CD4-positive, alpha-beta T cell treated with Interleukin-10 for 1 hour (primary cell): ENCODE data around the gene PCNX2.

Experiments used
- DNase-seq: peaks from one replicate; pipeline ENCODE4 v3.0.0-alpha.2; 2020

The PCNX2 gene

DNA sequence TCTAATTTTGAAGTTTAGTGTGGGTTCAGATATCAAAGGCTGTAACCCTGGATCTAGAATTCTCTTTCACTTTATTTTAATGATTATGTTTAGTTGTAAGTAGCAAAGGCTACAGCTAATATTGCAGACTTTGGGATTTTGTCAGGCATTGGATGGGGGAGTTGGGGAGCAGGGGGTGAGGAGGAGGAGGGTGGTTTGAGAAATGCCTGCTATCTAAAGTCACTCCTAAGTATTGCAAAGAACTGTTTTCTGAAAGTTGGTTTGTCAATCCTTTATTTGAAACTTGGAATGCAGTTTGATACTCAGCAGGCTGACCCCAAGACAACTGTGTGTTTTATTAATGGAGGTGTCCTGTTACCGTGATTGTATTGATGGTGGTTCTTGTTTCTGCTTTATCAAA lies 343.9 kb downstream of the PCNX2 start:
- DNase-seq = no peak

DNA sequence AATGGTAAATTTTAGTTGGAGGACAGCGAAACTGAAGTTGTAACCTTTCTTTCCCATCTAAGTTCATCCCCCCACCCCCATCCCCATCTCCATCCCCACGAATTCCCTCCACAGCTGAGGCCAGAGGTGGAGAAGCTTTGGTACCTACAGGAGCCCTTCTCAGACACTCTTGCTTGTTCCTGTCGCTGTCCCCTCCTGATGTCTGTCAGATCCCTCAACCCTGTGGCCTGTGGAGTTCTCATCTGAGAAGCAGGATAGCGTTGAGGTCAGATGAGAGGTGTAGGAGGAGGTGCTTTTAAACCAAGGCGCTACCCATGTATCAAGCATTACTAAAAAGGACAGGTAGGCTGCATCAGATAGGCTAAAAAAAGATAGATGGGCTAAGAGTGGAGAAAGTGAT lies 344.3 kb downstream of the PCNX2 start:
- DNase-seq = peak; percentile 25

DNA sequence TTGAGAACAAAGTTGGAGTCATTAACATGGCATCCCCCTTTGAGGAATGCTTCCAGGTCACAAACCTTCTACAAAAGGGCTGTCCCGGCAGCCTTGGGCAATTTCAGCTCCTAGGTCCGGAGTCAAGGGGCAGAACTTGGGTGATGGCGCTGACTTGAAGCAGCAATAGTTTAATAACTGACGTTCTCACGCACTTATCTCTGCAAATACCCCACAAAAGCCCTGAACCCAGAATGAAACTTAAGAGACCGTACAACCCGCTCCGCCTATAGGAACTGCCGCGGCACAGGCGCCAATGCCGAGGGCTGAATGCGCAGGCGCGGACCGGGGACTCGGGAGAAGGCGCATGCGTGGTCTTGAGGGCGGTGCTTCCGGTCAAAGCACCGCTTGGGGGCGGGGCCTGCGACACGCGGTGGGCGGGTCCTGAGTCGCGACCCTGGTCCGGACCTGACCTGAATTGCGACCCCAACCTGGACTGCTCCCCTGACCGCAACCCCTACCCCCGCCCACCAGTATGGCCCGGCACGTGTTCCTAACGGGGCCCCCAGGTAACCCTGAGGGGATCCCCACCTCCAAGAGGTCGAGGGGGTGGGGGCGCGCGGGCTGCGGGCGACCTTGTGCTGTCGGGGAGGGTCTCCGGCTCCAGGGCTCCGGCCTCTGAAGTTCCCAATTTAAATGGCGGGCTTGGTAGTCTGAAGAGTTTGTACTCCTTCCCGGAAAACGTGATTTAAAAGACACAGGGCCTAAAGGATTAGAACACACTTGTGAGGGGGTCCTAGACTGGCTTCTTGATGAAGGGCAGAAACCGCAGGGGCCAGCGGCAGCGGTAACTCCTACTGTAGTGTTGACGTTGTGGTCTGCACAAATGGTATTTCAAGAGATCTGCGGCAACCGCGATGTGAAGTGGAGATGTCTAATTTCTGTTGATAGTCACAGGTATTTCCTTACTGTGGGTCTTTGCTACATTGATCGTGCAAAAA lies 345.0 kb downstream of the PCNX2 start, which contains the start of gene NTPCR:
NTPCR (plus strand) TSS at position 415 of the 980 bp plus-strand sequence; CDS start at position 515, 100 bp downstream.
- peak; percentile 94 for DNase-seq

DNA sequence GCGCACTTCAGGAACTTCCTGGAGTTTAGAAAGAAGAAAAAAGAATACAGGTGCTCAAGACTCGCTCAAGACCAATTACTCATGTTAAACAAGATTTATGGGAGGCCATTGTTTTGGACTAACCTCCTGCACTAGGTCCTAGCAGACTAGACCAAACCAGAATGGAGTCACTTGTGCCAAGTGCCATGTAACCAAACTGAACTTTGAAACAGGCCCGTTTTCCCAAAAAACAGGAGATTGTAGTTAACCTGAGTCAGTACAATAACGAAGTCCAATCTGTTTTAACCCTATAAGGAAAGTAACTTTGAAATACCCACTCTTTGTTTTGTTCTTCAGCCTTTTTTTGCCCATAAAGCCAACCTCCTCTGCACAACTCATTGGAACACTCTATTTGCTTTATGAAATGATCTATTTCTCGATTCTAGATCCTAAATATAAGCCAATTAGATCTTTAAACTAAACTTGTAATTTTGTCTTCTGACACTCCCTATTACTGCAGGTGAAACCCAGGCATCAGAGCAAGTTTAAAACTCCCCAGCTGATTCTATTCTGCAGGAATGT lies 345.8 kb downstream of the PCNX2 start:
- no peak for DNase-seq

DNA sequence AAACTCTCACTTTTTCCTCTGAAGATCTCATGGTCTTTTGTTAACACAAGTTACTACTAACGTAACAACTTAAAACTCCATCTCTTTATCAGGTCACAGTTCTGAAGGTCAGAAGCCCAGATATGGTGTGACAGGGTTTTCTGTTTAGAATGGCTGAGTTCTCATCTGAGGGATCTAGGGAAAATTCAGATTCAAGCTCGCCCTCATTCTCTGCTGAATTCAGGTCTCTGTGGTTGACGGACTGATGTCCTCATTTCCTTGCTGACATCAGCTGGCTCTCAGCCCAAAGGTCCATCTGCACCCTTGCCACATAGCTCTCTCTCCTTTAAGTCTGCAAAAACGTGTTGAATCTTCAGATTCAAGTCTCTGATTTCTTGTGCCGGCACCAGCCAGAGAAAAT lies 351.2 kb downstream of the PCNX2 start:
- no peak for DNase-seq

DNA sequence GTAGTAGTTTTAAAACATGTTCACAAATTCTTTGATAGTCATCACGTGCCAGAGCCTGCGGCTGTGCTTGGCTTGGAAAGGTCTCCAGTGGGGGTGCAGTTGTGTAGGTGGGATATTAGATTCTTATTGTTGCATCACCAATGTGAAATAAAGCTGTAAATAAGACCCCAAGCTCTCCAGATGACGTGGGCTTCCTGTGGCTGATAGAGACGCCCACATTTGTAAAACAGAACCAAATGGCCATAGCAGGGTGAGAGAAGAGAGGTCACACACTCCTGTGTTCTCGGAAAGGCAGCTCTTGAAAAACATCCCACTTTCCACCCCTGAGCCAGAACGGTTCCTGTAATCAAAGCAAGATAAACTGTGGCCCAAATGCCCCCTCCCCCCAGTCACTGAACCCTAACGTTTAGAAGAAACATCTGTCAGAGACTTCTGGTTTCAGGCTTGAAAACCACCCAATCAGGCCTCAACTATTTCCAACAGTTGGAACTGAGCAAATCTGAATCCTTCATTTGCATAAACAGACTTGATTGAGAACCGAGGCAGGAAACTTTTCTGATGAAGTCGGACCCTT lies 351.8 kb downstream of the PCNX2 start:
- DNase-seq = no peak

DNA sequence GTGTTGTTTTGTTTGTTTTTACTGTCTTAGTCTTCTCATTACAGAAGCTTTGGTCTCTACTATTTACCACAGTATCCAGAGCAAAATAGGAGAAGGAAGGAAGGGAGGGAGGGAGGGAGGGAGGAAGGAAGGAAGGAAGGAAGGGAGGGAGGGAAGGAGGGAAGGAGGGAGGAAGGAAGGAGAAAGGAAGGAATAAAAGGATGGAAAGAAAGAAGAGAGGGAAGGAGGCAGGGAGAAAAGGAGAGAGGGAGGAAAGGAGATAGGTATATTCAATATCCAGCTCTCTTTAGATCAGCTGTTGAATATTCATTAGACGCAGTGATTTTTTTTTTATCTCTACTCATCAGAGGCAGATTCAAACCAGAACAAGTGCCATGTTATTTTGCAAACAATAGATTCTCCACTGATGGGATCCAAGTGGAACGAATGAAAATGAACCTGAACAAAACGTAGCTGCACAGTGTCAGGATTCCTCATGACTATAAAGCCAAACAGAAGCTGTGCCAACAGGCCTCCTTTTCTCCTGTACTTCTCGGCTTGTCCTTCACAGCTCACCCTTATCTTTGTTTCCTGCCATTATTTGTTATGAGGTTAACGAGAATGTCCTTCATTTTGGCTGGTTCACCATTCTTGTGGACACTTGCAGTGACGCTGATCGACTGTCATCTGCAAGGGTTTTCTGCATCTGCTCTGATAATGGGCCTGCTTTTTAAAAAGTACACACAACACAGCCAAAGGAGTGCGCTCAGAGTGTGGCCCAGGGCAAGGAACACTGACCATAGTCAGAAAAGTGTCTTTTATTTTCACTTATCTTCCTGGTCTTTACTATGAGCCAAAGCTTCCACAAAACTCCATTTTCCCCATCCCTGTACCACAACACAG lies 352.9 kb downstream of the PCNX2 start:
- DNase-seq = no peak

DNA sequence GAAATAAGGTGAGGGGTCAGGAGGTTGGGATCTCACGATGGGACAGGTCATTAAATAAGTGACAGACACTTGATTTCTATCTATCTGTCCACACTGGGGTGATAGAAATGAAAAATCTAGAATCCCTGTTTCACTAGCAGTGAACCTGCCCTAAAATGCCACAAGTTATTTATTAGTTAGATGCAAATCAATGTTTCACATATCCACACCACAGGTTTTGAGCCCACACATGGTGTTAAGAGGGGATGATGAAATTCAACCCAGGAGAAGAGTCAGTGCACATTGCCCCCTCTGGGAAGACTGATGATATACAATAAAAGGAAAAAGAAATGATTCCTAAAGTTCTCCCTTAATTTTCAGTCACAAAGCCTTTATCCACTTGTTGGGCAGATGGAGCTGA lies 355.3 kb downstream of the PCNX2 start:
- DNase-seq = no peak

DNA sequence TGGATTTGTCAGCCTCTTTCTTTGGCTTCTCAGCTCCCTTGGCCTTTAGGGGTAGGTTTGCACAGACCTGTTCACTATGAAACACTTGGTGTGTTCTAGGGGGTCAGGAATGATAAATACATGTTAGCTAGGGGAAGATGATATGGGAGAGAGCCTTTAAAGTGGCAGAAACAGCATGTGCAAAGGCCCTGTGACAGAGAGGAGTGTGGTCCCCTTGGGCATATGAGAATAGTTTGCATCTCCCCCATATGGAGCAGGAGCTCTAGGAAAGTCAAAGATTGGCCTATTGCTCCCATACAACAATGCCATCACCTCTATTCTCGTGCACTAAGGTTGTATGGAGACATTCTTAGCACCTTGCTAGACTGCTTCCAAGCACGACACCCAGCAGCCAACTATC lies 355.8 kb downstream of the PCNX2 start:
- no peak for DNase-seq

DNA sequence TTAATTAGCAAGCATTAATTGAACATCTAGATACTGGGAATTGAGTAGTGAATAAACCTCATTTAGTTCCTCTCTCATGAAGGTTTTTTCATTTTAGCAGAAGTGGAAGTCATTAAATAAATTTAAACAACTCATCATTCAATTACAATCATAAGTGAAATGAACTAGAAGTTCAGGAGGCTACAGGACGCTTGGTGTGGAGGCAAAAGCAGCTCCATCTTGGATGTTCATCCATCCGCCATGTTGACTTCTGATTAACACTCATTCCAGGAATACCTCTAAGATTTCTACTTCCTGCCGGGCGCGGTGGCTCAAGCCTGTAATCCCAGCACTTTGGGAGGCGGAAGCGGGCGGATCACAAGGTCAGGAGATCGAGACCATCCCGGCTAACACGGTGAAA lies 356.6 kb downstream of the PCNX2 start:
- DNase-seq = no peak

DNA sequence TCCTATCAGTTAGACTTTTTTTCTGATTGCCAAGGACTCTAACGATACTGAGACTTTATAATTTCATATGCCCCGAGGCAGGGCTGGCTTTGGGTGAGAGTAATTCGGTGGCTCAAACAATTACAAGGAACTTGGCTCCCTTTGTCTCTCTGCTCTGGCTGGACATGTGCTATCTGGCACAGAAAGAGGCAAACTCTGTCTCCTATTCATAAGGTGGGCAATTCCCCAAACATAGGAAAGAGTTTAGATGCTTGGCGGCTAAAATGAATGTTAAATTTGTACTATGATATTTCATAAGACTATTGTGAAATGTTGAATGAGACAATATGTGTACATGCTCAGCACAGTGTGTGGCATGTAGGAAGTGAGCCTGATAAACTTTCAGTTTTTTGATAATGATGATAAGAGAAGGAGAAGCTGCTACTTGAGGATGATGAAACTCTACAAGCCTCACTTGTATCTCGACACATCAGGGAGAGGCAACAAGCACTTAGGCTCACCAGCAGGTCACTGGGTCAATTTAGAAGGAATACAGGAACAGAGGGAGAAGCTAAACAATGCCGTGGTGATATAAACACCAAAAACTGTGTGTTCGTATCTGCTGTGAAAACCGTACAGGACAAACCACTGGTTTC lies 357.7 kb downstream of the PCNX2 start:
- no peak for DNase-seq

DNA sequence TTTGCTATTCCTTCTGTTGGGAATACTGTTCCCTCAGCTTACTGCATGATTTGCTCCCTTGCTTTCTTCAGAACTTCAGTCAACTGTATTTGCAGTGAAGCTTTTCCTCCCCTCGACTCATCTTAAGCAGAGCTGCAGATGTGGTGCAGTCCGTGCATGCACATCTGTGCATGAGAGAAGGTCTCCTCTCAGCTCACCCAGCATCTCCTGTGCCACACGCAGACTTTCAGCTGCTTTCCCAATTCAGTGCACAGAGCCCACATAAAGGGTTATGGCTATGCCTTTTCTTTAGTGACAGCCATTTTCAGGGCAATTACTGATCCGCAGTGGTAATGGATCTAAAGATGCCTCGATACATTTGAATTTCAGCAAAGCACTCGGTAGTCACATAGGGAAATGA lies 358.6 kb downstream of the PCNX2 start:
- DNase-seq = no peak
